Endodermal cell (in vitro differentiated cells): ENCODE measurements around the gene TSNAXIP1. TPM values are rescaled to one million over a fixed set of nuclear protein-coding genes. Genes with fewer than 3 reads are reported as not detected.

Source experiments
- DNase-seq: peaks from one replicate; pipeline ENCODE4 v3.0.0-alpha.2; 2017
- H3K27ac ChIP-seq: 2 replicates; pipeline ENCODE4 v1.5.1; 2013; ENCODE audit warnings: mild to moderate bottlenecking, low read depth, low read length, moderate library complexity
- H3K27me3 ChIP-seq: 2 replicates; pipeline ENCODE4 v1.6.1; 2013; ENCODE audit warnings: mild to moderate bottlenecking, low read length, moderate library complexity; ENCODE audit not compliant: insufficient read depth, control insufficient read depth, poor library complexity, severe bottlenecking
- H3K36me3 ChIP-seq: 2 replicates; pipeline ENCODE4 v1.7.0; 2013; ENCODE audit warnings: mild to moderate bottlenecking, low read length, moderate library complexity; ENCODE audit not compliant: control insufficient read depth, insufficient read depth
- H3K4me1 ChIP-seq: one replicate; pipeline ENCODE4 v1.7.0; 2013; ENCODE audit warnings: low read length; ENCODE audit not compliant: control insufficient read depth, insufficient read depth
- H3K4me3 ChIP-seq: 2 replicates; pipeline ENCODE4 v1.5.1; 2013; ENCODE audit warnings: mild to moderate bottlenecking, low read length, moderate library complexity
- H3K9ac ChIP-seq: 2 replicates; pipeline ENCODE4 v1.6.1; 2013; ENCODE audit warnings: mild to moderate bottlenecking, low read length, moderate library complexity; ENCODE audit not compliant: poor library complexity, severe bottlenecking; ENCODE audit errors: extremely low read depth
- H3K9me3 ChIP-seq: 2 replicates; pipeline ENCODE4 v1.6.1; 2013; ENCODE audit warnings: mild to moderate bottlenecking, low read length, moderate library complexity; ENCODE audit not compliant: control insufficient read depth
- H3K27ac Mint-ChIP-seq: 2 replicates; pipeline ENCODE4 v1.8.0; 2020; ENCODE audit warnings: mixed read lengths
- H3K27me3 Mint-ChIP-seq: 2 replicates; pipeline ENCODE4 v1.8.0; 2021; ENCODE audit warnings: mild to moderate bottlenecking, mixed read lengths; ENCODE audit not compliant: insufficient read depth
- H3K36me3 Mint-ChIP-seq: 2 replicates; pipeline ENCODE4 v1.8.0; 2020; ENCODE audit warnings: low read depth, mixed read lengths
- H3K4me1 Mint-ChIP-seq: 2 replicates; pipeline ENCODE4 v1.8.0; 2020; ENCODE audit warnings: mixed read lengths
- H3K4me3 Mint-ChIP-seq: 2 replicates; pipeline ENCODE4 v1.8.0; 2020; ENCODE audit warnings: mild to moderate bottlenecking, moderate library complexity, mixed read lengths
- H3K9me3 Mint-ChIP-seq: 2 replicates; pipeline ENCODE4 v1.8.0; 2020; ENCODE audit warnings: mild to moderate bottlenecking, mixed read lengths
- WGBS, 2 experiments: methylation state at CpG; one replicate each; pipeline versions ENCODE4 v1.1.5 to v1.1.7; 2013; ENCODE audit warnings: missing lambda C conversion rate in 2 of 2, mixed read lengths in 1 of 2; ENCODE audit not compliant: insufficient coverage in 1 of 2, insufficient read length in 1 of 2; 5-methylcytosine and 5-hydroxymethylcytosine counted together
- total RNA-seq, 2 donors: library from RNA; stranded (reverse); fragmentation: NEBNext Ultra II Directional in 1 of 2; extraction: Animal tissue kit (Norgen Biotek cat#: 25700) in 1 of 2; gene quantifications; 2 replicates in 1 of 2; 3 replicates in 1 of 2; pipeline ENCODE4 v1.2.1, GENCODE V29; 2021
- TF ChIP-seq, protein P1 (sequence below): fragments of 200-600 bp; sonication (generic); conservative IDR thresholded peaks from 2 replicates; pipeline ENCODE4 v1.5.0; 2021; ENCODE audit warnings: antibody characterized with exemption, mild to moderate bottlenecking

Gene TSNAXIP1
- total RNA-seq, 2 donors from 2014 or later: 2.8 to 3.2 TPM

DNA sequence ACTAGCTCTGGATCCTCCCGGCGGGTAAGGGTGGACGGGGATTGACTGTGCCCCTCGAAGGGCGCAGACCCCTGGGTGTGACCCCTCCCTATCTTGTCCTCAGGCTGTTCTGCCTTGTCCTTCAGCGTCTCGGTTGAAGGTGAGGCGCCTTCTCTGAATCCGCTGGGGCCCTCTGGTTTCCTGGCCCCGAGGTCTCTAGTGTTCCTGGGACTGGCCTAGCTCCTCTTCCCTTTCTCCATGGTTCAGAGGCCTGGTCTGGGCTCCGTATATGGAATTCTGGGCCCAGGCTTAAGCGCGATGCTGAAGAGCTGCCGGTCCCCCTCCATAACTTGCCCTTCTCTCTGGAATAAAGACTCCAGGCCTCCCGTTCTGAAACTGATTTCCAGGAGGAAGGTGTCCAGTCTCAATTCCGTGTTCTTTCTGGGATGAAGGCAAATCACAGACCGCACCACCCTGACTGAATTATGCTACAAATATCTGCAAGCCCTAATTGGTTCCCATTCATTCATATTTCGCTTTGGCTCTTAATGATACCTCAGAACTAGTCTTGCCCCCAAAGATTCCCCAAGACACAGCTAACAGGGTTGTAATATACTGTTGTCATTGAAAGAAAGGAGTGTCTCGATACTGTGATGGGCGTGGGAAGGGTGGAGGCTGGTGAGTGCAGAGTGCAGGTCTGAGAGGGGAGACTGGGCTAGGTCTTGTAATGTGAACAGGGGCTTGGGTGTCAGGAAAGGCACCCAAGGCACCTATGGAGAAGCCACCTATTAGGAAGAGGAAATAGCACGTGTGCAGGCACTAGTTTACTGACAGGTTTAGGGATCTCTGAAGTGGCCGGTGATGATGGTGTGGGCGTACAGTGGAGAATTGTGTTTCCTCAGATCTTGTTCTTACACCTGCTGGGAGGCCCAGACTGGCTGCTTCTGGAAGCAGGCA, 67.0 kb downstream of the TSNAXIP1 start:
- H3K9ac ChIP-seq: peak overlapping the region; percentile 91

DNA sequence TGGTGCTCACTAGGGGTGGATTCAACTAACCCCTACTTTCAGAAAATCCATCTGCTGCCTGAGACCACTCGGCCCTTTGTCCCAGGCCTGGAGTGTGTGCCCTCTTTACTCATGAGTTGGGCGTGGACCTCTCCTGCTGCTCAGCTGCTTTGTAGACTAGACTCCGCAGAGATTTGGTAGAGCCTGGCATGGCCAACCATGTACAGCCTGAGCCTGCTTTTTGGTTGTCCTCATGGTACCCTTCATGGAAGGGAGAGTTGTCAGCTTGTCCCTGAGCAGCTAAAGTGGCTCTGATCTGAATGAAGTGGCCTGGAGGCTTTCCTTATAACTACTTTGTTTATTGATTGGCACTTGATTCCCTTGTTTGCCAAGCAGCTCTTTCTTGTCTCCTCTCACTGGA, 67.7 kb downstream of the TSNAXIP1 start:
- H3K9me3 ChIP-seq: no peaks in the 10 kb centered on the region
- no peak overlapping the region for H3K27ac Mint-ChIP-seq
- peak overlapping the region; percentile 88 for H3K4me3 ChIP-seq
- no peak overlapping the region for H3K9ac ChIP-seq
- 90 to 100% methylated on average over 3 of the region's 3 CpGs for WGBS, 2 experiments
- H3K27ac ChIP-seq: no peak overlapping the region
- H3K4me3 Mint-ChIP-seq: peak overlapping the region; percentile 84
- peaks cover 55% of the 10 kb centered on the region for H3K36me3 ChIP-seq
- peaks cover 45% of the 10 kb centered on the region for H3K36me3 Mint-ChIP-seq
- TF ChIP-seq, protein P1, sequence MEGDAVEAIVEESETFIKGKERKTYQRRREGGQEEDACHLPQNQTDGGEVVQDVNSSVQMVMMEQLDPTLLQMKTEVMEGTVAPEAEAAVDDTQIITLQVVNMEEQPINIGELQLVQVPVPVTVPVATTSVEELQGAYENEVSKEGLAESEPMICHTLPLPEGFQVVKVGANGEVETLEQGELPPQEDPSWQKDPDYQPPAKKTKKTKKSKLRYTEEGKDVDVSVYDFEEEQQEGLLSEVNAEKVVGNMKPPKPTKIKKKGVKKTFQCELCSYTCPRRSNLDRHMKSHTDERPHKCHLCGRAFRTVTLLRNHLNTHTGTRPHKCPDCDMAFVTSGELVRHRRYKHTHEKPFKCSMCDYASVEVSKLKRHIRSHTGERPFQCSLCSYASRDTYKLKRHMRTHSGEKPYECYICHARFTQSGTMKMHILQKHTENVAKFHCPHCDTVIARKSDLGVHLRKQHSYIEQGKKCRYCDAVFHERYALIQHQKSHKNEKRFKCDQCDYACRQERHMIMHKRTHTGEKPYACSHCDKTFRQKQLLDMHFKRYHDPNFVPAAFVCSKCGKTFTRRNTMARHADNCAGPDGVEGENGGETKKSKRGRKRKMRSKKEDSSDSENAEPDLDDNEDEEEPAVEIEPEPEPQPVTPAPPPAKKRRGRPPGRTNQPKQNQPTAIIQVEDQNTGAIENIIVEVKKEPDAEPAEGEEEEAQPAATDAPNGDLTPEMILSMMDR: no peak
- H3K9me3 Mint-ChIP-seq: no peaks in the 10 kb centered on the region
- no peaks in the 10 kb centered on the region for H3K27me3 ChIP-seq
- H3K27me3 Mint-ChIP-seq: no peaks in the 10 kb centered on the region
- H3K4me1 ChIP-seq: no peaks in the 10 kb centered on the region
- DNase-seq: no peak
- peaks cover 13% of the 10 kb centered on the region for H3K4me1 Mint-ChIP-seq

More for the DNA sequence above, 67.0 kb downstream of the TSNAXIP1 start:
- TF ChIP-seq, protein P1: no peak
- no peaks in the 10 kb centered on the region for H3K9me3 Mint-ChIP-seq
- H3K9me3 ChIP-seq: no peaks in the 10 kb centered on the region
- no peaks in the 10 kb centered on the region for H3K27me3 Mint-ChIP-seq
- H3K27ac Mint-ChIP-seq: peak overlapping the region; percentile 91
- H3K36me3 ChIP-seq: peaks cover 56% of the 10 kb centered on the region
- no peaks in the 10 kb centered on the region for H3K4me1 ChIP-seq
- H3K27ac ChIP-seq: no peak overlapping the region
- 22 to 26% methylated on average over 20 to 23 of the region's 23 CpGs for WGBS, 2 experiments
- peak overlapping the region; percentile 88 for H3K4me3 ChIP-seq
- peak overlapping the region; percentile 84 for H3K4me3 Mint-ChIP-seq
- H3K4me1 Mint-ChIP-seq: peaks cover 13% of the 10 kb centered on the region
- DNase-seq: no peak
- H3K36me3 Mint-ChIP-seq: peaks cover 38% of the 10 kb centered on the region
- H3K27me3 ChIP-seq: no peaks in the 10 kb centered on the region

- DNase-seq: no peak
- Histone ChIP-seq H3K27me3 (no peaks in the 10 kb centered on the region), H3K36me3 (peaks cover 59% of the 10 kb centered on the region), H3K4me3 (no peak overlapping the region), H3K4me1 (no peaks in the 10 kb centered on the region), H3K27ac (no peak overlapping the region), H3K9ac (no peak overlapping the region), H3K9me3 (no peaks in the 10 kb centered on the region)
- H3K4me3 Mint-ChIP-seq: no peak overlapping the region
- no peaks in the 10 kb centered on the region for H3K27me3 Mint-ChIP-seq
- TF ChIP-seq, protein P1: no peak
- peaks cover 50% of the 10 kb centered on the region for H3K36me3 Mint-ChIP-seq
- WGBS, 2 experiments: 94 to 96% methylated on average over 8 to 11 of the region's 11 CpGs
- no peaks in the 10 kb centered on the region for H3K9me3 Mint-ChIP-seq
- H3K27ac Mint-ChIP-seq: no peak overlapping the region
- peaks cover 13% of the 10 kb centered on the region for H3K4me1 Mint-ChIP-seq
Measured at GRCh38 chr16:67877064-67877463, 70.4 kb downstream of the TSNAXIP1 start.

Other genes with a start within 250 kb of the TSNAXIP1 start
- gene CTCF, start 244.4 kb upstream of the TSNAXIP1 start, total RNA-seq: 10 to 100 TPM; 61.3 to 74.6 TPM
- 10 to 100 TPM; 13.6 to 19.8 TPM for gene CARMIL2, start 161.7 kb upstream of the TSNAXIP1 start, total RNA-seq
- gene ACD, start 146.6 kb upstream of the TSNAXIP1 start, total RNA-seq: 10 to 100 TPM; 39.3 to 41.5 TPM
- 1 to 10 TPM; 2.6 to 3.7 TPM for gene PARD6A, start 145.9 kb upstream of the TSNAXIP1 start, total RNA-seq
- gene ENKD1, start 140.1 kb upstream of the TSNAXIP1 start, total RNA-seq: 10 to 100 TPM; 19.0 to 21.2 TPM
- gene C16orf86, start 140.1 kb upstream of the TSNAXIP1 start, total RNA-seq: 1 to 10 TPM; 3.6 to 4.7 TPM
- gene GFOD2, start 87.6 kb upstream of the TSNAXIP1 start, total RNA-seq: 10 to 100 TPM; 18.2 to 21.2 TPM
- 10 to 100 TPM; 19.2 to 22.5 TPM for gene RANBP10, start 329 bp upstream of the TSNAXIP1 start, total RNA-seq
- 10 to 100 TPM; 28.0 to 32.9 TPM for gene THAP11, start 35.4 kb downstream of the TSNAXIP1 start, total RNA-seq
- 100 to 1,000 TPM; 201 to 218 TPM for gene NUTF2, start 40.0 kb downstream of the TSNAXIP1 start, total RNA-seq
- 10 to 100 TPM; 43.7 to 57.2 TPM for gene CENPT, start 40.8 kb downstream of the TSNAXIP1 start, total RNA-seq
- 10 to 100 TPM; 69.2 to 74.3 TPM for gene EDC4, start 66.2 kb downstream of the TSNAXIP1 start, total RNA-seq
- 1 to 10 TPM; 7.0 to 7.3 TPM for gene NRN1L, start 78.0 kb downstream of the TSNAXIP1 start, total RNA-seq
- 10 to 100 TPM; 32.1 to 37.4 TPM for gene PSKH1, start 86.4 kb downstream of the TSNAXIP1 start, total RNA-seq
- 1 to 10 TPM in 1 of 2 donors, under 1 TPM in 1; 0.66 to 2.3 TPM for gene CTRL, start 125.0 kb downstream of the TSNAXIP1 start, total RNA-seq
- 10 to 100 TPM; 15.5 to 16.5 TPM for gene PSMB10, start 130.0 kb downstream of the TSNAXIP1 start, total RNA-seq
- gene LCAT, start 137.2 kb downstream of the TSNAXIP1 start, total RNA-seq: 10 to 100 TPM in 1 of 2 donors, 1 to 10 TPM in 1; 8.4 to 14.3 TPM
- gene SLC12A4, start 161.7 kb downstream of the TSNAXIP1 start, total RNA-seq: 10 to 100 TPM; 37.9 to 43.4 TPM
- 1 to 10 TPM; 2.9 to 3.5 TPM for gene DPEP3, start 173.6 kb downstream of the TSNAXIP1 start, total RNA-seq
- gene DPEP2, start 192.6 kb downstream of the TSNAXIP1 start, total RNA-seq: under 1 TPM in 1 of 2 donors, not detected in 1; 0.20 TPM
- gene DPEP2NB, start 209.0 kb downstream of the TSNAXIP1 start, total RNA-seq: not detected
- 10 to 100 TPM; 12.1 to 12.3 TPM for gene DDX28, start 216.3 kb downstream of the TSNAXIP1 start, total RNA-seq
- 10 to 100 TPM; 23.4 to 24.0 TPM for gene DUS2, start 216.4 kb downstream of the TSNAXIP1 start, total RNA-seq